CD4-positive, alpha-beta T cell treated with Interleukin-10 for 1 hour (primary cell): ENCODE measurements around the gene ZC3H18.

Experiments used
- DNase-seq: peaks from one replicate; pipeline ENCODE4 v3.0.0-alpha.2; 2020

ZC3H18 gene

DNA sequence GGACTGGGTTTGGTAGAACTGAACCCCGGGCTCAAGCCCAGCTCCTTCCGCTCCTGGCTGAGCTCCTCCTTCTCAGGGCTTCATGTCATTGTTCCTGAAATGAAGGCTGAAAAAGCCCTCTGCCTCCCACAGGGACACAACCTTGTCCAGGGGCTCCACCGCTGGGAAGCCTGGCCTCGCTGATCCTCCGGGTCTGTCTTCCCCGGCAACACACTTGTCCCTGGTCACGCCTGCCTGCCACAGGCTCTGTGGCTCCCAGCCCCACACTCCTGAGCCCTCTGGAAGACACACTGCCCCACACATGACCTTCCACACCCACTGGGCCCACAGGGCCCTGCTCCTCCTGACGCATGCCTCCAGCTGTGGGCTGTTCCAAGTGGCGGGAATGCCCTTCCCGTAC lies 18.0 kb upstream of the ZC3H18 start:
- no peak for DNase-seq

DNA sequence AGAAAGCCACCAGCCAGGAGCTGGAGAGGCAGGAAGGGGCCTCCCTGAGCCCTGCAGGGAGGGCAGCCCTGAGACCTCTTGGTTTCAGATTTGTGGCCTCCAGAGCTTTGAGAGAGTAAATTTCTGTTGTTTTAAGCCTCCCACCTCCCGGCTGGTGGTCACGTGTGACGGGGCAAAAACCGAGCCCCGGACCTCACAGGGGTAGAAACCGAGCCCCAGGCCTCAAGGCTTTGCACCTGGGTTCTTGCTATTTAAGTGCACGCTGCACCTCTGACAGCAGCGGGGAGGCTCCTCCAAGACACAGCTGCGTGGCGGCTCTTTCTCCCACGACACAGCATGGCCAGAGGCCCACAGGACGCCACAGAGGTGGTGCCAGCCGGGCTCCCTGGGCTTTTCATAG lies 17.4 kb upstream of the ZC3H18 start:
- no peak for DNase-seq

DNA sequence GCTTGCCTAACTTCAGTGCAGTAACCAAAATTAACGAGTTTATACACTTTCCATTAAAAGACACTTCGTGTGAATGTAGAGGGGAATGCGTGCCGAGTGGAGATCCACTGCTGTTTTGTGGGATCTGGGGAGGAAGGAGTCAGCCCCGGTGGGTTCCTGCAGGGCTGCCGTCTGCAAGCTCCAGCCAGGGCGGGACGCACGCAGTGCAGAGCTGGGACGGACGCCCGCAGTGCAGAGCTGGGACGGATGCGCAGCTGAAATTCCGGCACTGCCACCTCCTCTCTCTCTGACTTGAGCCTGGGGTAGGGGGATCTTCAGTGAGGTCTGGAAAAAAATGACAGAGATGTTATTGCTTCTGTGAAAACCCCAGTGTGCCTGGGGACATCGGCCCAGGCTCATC lies 16.5 kb upstream of the ZC3H18 start:
- no peak for DNase-seq

DNA sequence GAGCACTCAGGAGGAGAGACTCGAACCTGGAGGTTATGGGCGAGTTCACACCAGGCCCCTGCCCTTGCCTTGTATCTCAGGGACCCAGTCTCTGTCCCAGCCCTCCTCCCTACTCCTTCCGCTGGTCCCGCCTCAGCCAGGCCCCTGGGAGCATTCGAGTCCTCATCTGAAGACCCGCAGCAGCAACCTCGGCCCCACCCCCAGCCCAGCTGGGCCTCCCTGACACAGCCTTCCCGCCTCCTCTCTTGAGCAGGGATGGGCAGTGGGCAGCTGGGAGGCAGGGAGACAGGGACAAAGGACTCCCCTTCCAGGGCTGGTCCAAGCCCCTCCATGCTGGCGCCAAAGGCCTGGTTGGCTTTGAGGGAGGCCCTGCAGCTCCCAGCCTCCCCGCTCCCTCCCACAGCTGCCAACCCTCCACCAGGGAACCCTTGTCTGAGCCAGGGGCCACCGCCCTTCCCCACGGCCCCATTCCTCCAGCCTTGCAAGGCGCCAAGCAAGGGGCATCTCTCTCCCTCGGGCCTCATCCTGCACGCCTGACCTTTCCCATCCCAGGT lies 15.4 kb upstream of the ZC3H18 start:
- DNase-seq = no peak

DNA sequence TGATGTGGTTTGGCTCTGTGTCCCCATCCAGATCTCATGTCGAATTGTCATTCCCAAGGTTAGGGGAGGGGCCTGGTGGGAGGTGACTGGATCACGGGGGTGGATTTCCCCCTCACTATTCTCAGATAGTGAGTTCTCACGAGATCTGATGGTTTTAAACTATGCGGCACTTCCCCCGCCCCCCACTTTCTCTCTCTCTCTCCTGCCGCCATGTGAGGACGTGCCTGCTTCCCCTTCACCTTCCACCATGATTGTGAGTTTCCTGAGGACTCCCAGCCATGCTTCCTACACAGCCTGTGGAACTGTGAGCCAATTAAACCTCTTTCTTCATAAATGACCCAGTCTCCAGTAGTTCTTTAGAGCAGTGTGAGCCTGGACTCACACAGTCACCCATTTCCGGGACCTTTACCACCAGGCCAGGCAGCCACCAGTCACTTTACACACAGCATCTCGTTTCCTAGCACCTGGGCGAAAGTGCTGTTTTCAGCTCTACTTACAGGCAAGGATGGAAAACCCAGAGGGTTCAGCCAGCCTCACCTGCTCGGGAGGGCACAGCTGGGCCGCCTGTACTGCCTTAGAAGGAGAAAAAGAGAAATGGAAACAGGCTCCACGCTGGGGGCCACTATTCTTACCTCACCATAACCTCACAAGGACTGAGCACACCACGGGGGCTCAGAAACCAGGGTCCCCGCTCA lies 13.8 kb upstream of the ZC3H18 start:
- DNase-seq = no peak

DNA sequence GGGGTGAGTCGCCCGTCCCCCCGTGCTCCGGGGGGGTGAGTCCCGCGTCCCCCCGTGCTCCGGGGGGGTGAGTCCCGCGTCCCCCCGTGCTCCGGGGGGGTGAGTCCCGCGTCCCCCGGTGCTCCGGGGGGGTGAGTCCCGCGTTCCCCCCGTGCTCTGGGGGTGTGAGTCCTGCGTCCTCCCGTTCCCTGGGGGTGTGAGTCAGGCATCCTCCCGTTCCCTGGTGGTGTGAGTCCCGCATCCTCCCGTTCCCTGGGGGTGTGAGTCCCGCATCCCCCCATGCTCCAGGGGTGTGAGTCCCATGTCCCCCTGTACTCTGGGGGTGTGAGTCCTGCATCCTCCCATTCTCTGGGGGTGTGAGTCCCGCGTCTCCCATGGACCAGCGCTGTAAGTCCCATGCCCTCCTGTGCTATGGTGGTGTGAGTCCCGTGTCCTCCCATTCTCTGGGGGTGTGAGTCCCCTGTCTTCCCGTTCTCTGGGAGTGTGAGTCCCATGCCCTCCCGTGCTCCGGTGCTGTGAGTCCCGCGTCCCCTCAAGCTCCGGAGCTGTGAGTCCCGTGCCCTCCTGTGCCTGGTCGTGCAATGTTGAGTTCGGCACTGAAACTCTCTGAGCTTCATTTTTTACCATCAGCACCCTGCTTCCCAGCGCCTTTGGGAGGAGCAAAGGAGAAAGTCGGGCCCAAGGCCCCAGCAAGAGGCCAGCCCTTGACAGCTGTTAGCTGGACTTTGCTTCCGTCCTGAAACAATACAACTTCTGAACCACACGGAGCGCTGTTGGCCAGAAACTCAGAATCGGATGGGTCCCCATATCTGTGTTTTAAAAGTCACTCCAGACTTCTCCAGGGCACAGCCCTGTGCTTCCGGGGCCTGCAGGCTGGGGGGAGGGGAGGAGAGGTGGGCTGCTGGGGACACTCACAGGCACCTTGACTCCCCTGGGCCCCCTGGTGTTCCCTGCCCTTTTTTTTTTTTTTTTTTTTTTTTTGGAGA lies 11.5 kb upstream of the ZC3H18 start:
- DNase-seq = peak; percentile 15

DNA sequence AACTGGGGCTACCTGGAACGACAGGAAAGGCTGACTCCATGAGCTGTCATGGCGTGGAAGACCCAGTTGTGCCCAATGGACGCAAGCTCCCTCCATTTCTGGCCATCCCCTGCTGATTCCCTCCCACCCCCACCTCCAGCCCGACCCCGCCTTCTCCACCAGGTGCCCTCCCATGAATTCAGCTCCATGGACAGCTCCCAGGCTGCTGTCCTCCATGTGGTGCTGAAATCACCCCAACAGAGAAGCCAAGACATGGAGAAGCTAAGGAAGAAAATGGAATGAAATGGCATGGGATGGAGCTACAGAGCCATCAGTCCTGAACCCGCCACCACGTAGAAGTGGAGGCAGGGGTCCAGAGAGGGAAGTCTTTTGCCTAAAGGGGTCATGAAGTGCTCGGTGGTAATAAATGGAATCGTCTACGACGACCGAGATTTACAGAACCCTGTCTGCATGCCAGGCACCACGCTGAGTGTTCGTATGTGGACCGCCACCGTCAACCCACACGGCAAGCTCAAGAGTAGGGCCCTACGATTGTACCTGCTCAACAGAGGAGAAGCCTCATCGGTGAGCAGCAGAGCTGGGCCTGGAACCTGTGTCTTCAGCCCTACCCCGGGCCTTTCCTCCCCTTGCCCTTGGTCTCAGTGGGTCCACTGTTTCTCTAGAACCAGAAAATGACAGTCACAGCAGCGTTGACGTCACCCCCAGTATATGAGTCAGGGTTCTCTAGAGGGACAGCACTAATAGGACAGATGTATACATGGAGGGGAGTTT lies 9.3 kb upstream of the ZC3H18 start:
- no peak for DNase-seq

DNA sequence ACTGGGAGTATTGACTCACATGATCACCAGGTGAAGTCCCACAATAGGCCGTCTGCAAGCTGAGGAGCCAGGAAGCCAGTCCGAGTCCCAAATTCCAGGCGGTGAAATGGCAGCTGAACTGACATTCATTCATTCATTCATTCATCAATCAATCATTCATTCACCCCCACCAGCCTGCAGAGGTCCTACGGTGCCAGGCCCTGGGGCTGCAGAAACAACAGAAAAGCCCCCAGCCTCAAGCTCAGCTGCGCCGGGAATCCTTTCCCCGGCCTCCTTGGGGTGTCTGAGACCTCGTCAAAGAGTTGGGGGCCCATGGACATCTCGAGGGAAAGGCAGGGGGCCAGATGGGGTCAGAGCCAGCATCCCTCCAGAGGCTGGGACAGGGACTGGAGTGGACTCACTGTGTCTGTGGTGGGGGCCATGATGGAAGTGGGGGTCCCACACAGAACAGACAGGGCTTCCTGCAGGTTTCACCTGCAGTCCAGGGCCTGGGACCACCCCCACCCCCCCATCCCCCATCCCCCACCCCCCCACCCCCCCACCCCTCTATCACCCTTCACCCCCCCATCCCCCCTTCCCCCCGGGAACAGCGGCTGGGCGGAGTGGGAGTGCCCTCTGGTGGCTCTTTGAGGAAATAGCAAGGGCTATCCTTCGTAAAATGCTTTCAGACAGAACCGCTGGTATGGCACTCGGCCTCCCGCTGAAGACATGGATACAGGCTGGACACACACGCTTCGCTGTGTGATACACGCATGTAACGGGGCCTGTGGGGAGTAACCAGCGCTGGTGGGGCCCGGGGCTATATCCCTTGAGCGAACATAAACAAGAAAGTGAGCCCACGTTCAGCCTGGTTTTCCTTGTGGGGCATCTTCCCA lies 8.5 kb upstream of the ZC3H18 start:
- peak; percentile 69 for DNase-seq

DNA sequence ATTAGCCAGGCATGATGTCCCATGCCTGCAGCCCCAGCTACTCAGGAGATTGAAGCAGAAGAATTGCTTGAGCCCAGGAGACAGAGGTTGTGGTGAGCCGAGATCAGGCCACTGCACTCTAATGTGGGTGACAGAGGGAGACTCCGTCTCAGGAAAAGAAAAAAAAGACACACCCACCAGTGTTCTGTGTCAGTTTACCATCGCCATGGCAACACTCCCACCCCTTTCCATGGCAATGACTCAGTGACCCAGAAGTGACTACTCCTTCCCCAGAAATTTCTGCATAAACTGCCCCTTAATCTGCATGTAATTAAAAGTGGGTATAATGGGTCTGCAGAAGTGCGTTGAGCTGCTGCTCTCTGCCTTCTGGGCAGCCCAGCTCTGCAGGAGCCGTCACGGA lies 4.0 kb upstream of the ZC3H18 start:
- no peak for DNase-seq

DNA sequence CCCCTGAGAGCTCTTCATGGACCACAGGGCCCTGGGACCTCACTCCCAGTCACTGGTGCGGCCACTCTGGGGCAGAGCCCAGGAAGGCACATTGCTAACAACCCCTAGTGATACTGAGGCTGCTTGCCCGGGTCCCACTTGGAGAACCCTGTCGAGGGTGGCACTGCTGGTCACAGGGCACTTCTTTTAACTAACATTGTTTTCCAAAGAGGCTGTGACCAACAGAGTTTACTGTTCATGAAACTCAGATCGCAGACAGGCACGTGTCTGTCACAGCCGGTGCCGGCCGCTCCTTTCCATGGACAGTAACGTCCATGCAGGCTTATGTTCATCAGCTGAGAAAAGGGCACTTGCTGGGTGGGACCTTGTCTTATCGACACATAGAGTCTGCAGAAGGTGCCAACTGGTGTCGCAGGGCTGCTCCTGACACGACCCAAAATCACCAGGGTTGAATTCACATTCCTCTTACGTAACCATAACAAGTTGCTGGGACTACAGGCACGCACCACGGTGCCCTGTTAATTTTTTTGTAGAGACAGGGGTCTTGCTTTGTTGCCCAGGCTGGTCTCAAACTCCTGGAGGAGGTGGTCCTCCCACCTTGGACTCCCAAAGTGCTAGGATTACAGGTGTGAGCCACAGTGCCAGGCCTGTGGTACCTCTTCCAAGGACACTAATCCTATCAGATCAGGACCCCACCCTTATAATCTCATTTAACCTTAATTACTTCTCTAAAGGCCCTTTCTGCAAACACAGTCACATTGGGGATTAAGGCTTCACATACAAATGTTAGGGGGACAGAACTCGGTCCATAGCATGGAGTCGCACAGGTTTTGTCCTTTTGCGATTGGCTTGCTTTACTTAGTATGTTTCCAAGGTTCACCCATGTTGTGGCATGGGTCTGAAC lies 1.2 kb upstream of the ZC3H18 start:
- DNase-seq = no peak

DNA sequence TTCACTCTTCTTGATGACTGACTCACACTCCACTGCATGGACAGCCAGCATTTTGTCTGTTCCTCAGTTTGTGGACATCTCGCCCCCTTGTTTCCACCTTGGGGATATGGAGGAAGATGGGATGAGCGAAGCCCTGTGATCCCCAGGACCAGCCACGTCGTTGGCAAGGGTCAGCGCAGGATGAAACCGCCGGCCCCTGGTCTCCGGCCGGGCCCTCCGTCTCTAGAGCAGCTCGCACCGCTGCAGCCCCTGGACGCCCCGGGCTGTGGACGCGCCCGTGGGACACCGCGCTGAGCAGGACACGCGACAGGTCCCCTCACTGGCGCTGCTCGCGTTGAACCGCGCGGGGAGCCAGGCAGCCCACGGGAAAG lies 604 bp upstream of the ZC3H18 start:
- DNase-seq = no peak

DNA sequence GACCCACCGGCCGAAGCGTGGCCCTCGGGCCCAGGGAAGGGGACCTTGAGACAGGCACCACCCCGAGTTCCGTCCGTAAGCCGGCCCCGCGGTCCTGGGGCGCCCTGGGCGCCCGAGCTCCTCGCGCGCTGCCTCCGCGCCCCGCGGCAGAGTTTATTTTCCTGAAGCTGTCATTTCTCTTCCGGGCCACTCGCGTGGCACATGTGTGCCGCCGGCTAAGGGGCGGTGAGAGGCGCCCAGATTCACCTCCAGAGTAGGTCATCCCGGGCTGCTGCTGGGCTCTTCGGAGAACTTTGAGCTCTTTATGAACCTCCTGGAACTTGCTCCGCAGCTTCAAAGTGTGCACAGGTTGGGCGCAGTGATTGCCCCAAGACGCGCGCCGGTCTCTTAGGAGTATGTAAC lies 489 bp downstream of the ZC3H18 start:
- peak; percentile 54 for DNase-seq

DNA sequence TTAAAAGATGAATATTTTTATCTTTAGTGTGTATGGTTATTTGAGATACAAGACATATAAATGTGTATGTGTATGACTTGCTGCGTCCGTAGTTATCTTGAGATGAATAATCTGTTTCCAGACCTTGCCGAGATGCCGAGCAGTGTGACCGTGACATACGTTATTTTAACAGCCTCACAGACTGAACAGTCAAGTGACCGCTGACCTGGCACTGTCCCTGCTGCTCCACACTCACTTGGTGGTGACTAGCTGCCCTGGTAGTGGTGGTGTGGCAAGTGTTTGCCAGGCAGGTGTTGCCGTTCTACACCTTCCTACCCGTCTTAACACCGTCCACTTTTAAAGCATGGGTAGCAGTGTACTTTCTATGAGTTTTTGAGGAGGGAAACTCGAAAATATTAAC lies 5.0 kb downstream of the ZC3H18 start:
- no peak for DNase-seq

DNA sequence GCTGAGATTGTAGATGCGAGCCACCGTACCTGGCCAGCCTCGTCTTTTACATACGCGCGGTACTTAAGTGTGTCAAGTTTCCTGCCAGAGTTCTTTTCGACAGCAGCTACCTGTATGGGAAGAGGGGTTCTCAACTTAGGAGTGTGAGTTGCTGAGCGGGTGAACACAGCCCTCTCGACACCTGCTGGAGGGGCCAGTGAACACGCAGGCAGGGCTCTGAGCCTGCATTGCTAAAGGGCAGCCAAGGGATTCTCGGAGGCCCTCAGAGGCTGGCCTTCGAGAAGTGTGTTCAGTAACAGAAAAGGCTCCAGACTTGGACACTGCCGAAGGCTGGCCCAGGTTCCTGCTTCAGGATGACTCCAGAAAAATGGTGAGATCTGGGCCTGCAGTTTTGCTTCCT lies 6.1 kb downstream of the ZC3H18 start:
- DNase-seq = no peak

DNA sequence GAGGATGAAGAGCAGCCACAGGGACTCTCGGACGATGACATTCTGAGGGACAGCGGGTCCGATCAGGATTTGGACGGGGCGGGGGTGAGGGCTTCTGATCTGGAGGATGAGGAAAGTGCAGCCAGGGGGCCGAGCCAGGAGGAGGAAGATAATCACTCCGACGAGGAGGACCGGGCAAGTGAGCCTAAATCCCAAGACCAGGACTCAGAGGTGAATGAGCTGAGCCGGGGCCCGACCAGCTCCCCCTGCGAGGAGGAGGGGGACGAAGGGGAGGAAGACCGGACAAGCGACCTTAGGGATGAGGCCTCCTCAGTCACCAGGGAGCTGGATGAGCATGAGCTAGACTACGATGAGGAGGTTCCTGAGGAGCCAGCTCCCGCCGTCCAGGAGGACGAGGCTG lies 7.0 kb downstream of the ZC3H18 start:
- DNase-seq = no peak

DNA sequence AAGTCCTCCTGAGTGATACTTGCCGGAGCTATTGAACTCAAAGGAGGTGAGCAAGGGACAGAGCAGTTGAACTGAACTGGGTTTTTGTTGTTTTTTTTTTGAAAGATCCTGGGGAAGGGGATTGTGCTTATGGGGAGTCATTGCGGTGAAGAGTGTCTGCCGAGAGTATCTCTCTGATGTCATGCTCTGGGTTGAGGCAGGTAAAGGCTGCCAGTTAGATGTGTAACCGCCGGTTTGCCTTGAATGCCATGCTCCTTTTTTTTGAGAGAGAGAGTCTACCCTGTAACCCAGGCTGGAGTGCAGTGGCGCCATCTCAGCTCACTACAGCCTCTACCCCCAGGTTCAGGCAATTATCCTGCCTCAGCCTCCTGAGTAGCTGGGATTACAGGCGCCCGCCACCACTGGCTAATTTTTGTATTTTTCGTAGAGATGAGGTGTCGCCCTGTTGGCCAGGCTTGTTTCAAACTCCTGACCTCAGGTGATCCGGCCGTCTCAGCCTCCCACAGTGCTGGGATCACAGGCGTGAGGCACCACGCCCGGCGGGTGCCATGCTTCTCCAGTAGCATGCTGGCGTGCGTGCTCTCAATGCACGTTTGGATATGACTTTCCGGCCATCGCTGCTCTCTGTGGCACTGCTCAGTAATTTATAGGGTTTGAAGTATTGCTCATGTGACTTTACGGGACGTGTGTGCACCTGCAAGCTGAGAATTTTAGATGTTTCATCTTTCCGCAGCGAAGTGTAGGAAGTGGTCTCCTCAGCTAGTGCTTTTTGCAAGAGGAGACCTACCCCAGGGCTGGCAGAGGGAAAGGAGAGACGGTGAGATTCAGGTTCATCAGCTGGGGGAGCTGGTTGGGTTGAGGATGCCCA lies 8.5 kb downstream of the ZC3H18 start:
- DNase-seq = no peak

DNA sequence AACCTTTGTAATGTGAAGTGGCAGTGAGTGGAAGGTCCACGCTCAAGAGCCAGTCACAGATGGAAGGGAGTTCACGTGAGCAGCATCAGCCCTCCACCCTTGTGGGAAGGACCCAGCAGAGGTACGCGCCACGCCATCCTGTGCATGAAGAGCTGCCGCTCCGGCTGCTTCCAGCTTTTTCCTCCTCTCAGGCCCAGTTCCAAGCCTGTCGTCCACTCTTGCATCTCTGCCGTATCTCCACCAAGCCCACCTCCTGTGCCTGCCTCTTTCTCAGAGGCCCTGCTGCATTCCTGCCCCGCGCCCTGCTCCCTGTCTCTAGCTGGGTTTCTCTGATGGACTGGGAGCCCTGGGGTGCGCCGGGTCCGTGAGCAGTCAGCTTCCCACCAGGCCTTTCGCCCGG lies 10.2 kb downstream of the ZC3H18 start:
- no peak for DNase-seq

DNA sequence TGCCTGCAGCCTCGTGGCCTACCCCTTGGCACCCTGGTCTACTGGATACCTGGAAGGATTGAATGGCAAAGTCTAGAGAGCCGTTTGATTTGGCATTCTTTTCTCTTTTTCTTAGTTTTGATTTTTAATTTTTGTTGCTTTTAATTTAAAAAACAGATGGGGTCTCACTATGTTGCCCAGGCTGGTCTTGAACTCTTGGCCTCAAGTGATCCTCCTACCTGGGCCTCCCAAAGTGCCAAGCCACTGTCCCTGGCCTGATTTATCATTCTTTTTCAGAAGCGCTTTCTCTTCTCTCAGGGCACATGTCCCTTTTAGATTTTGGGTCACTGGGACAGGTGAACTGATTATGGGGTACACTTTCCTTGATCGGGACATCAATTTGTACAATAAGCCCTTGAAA lies 10.8 kb downstream of the ZC3H18 start:
- no peak for DNase-seq

DNA sequence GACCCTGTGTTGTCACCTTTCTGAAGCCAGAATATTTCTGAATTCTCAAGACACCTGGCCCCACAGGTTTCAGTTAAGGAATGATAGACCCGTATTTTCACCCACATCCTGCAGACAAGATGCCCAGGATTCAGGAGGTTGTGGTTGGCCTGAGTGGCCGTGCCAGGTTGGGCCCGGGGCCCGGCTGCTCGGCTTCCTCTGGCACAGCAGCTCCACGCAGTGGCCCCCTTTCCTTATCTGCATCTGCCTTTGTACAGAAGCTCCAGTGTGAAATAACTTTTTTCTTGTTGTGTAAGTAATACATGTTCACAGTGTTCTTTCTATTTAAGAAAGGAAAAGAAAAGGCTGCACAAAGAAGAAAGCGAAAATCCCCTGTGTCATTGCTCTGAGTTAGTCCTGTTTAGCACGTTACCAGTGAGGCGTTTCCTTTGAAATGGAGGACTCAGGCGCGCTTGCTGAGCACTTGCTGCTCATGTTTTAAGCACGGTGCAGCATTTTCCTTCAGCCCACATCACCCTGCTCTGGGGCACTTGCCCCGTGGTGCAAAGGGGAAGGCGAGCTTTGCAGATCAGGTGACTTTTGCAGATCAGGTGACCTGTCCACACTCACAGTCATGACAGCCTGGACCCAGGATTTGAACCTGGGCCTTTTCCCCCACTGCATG lies 12.8 kb downstream of the ZC3H18 start:
- no peak for DNase-seq

DNA sequence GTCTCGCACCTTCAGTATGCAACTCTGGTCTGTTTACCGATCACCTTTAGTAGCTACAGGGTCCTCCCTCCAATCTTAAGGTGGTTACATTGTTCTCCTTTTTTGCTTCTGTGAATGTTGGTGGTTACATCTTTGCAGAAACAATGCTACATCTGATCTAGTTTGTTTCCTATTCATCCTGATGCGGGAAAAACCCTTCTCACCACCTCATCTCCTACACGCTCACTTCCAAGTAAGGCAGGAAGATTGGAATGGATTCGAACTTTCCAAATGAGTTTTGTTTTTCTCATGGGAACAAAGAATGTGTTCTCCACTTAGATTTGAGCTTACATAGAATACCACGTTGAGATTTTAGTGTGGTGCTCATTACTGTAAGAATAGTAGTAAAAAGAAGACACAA lies 14.5 kb downstream of the ZC3H18 start:
- DNase-seq = no peak
